BE2C (cell line): ENCODE results near the gene UNC45A.

Experiments
- DNase-seq: peaks from one replicate; pipeline ENCODE4 v3.0.0-alpha.2; 2020
- H3K27me3 ChIP-seq: fragments of 250-450 bp; sonication (Bioruptor Pico); 2 replicates; pipeline ENCODE4 v1.5.1; 2020; ENCODE audit warnings: mild to moderate bottlenecking
- H3K36me3 ChIP-seq: fragments of 250-450 bp; sonication (Bioruptor Pico); 2 replicates; pipeline ENCODE4 v1.5.1; 2020; ENCODE audit warnings: mild to moderate bottlenecking
- H3K4me1 ChIP-seq: fragments of 250-450 bp; sonication (Bioruptor Pico); 2 replicates; pipeline ENCODE4 v1.5.1; 2020
- H3K4me3 ChIP-seq: 2 replicates; pipeline ENCODE4 v1.5.1; 2011; ENCODE audit warnings: low read depth, low read length
- H3K9me3 ChIP-seq: fragments of 250-450 bp; sonication (Bioruptor Pico); 2 replicates; pipeline ENCODE4 v1.5.1; 2020
- CTCF ChIP-seq: IDR thresholded peaks from 2 replicates; pipeline ENCODE4 v1.5.1; 2012; ENCODE audit warnings: mild to moderate bottlenecking, low read depth, low read length

The UNC45A gene

GRCh38 chr15:90889736-90890456, 45.2 kb upstream of the UNC45A start:
- Histone ChIP-seq H3K27me3 (no peaks in the 10 kb centered on the region), H3K4me3 (no peak overlapping the region), H3K4me1 (no peaks in the 10 kb centered on the region), H3K9me3 (no peaks in the 10 kb centered on the region), H3K36me3 (no peaks in the 10 kb centered on the region)
- TF ChIP-seq CTCF = no peak
- no peak for DNase-seq

- H3K4me3 ChIP-seq = no peak overlapping the region
- H3K27me3 ChIP-seq = no peaks in the 10 kb centered on the region
- no peaks in the 10 kb centered on the region for H3K36me3 ChIP-seq
- no peaks in the 10 kb centered on the region for H3K9me3 ChIP-seq
- H3K4me1 ChIP-seq = peaks cover 6% of the 10 kb centered on the region
- no peak for DNase-seq
- no peak for TF ChIP-seq CTCF
Measured at GRCh38 chr15:90890839-90891238, 44.2 kb upstream of the UNC45A start.

GRCh38 chr15:90891346-90891949, 43.6 kb upstream of the UNC45A start:
- Histone ChIP-seq H3K4me1 (peaks cover 6% of the 10 kb centered on the region), H3K27me3 (no peaks in the 10 kb centered on the region), H3K36me3 (no peaks in the 10 kb centered on the region), H3K9me3 (no peaks in the 10 kb centered on the region), H3K4me3 (no peak overlapping the region)
- TF ChIP-seq CTCF = no peak
- DNase-seq = no peak

GRCh38 chr15:90892023-90892422, 43.1 kb upstream of the UNC45A start:
- Histone ChIP-seq H3K9me3 (no peaks in the 10 kb centered on the region), H3K36me3 (no peaks in the 10 kb centered on the region), H3K4me3 (no peak overlapping the region), H3K4me1 (peaks cover 6% of the 10 kb centered on the region), H3K27me3 (no peaks in the 10 kb centered on the region)
- no peak for DNase-seq
- TF ChIP-seq CTCF = no peak

- DNase-seq = no peak
- TF ChIP-seq CTCF = no peak
- no peaks in the 10 kb centered on the region for H3K9me3 ChIP-seq
- H3K4me1 ChIP-seq = peaks cover 6% of the 10 kb centered on the region
- H3K27me3 ChIP-seq = no peaks in the 10 kb centered on the region
- H3K4me3 ChIP-seq = peak overlapping the region; percentile 80; the same call in 1 of the 2 replicates
- no peaks in the 10 kb centered on the region for H3K36me3 ChIP-seq
Measured at GRCh38 chr15:90892498-90893174, 42.4 kb upstream of the UNC45A start.
